SJCRH30 (cell line): ENCODE data around the gene LUZP2. TPM values are rescaled to one million over a fixed set of nuclear protein-coding genes. Genes with fewer than 3 reads are reported as not detected.

ENCODE experiments used
- DNase-seq, 2 experiments: peaks; one replicate each; pipeline ENCODE4 v3.0.0-alpha.2; 2015 to 2020
- H3K27ac ChIP-seq: fragments of 250-450 bp; sonication (Bioruptor Pico); 2 replicates; pipeline ENCODE4 v1.5.1; 2020; ENCODE audit warnings: mild to moderate bottlenecking, moderate library complexity
- H3K27me3 ChIP-seq: fragments of 250-450 bp; sonication (Bioruptor Pico); 2 replicates; pipeline ENCODE4 v1.5.1; 2020; ENCODE audit warnings: mild to moderate bottlenecking, moderate library complexity
- H3K36me3 ChIP-seq: fragments of 250-450 bp; sonication (Bioruptor Pico); 2 replicates; pipeline ENCODE4 v1.5.1; 2020; ENCODE audit warnings: mild to moderate bottlenecking, moderate library complexity
- H3K4me1 ChIP-seq: fragments of 250-450 bp; sonication (Bioruptor Pico); 2 replicates; pipeline ENCODE4 v1.5.1; 2020; ENCODE audit warnings: mild to moderate bottlenecking, moderate library complexity
- H3K4me3 ChIP-seq: fragments of 250-450 bp; sonication (Bioruptor Pico); 2 replicates; pipeline ENCODE4 v1.5.1; 2020; ENCODE audit warnings: mild to moderate bottlenecking, moderate library complexity
- H3K9me3 ChIP-seq: fragments of 250-450 bp; sonication (Bioruptor Pico); replicated peaks from 2 replicates; pipeline ENCODE4 v1.5.1; 2020; ENCODE audit warnings: mild to moderate bottlenecking, moderate library complexity
- total RNA-seq: library from RNA; depleted of rRNA; stranded (reverse); fragments of >200 nt; shearing (Covaris generic); gene quantifications from 2 replicates; pipeline ENCODE4 v1.2.3, GENCODE V29; 2014

The LUZP2 gene
- total RNA-seq, 1 experiment from 2014 or later, result 28.3 TPM

- Histone ChIP-seq H3K4me3 (no peak overlapping the region), H3K9me3 (no peaks in the 10 kb centered on the region), H3K27me3 (no peaks in the 10 kb centered on the region), H3K27ac (no peak overlapping the region), H3K36me3 (no peaks in the 10 kb centered on the region), H3K4me1 (no peaks in the 10 kb centered on the region)
- no peak for DNase-seq
Observed at GRCh38 chr11:24516638-24517037, 19.8 kb downstream of the LUZP2 start.

GRCh38 chr11:24521601-24522000, 24.7 kb downstream of the LUZP2 start:
- no peaks in the 10 kb centered on the region for H3K27me3 ChIP-seq
- H3K27ac ChIP-seq, result no peak overlapping the region
- no peak overlapping the region for H3K4me3 ChIP-seq
- H3K9me3 ChIP-seq, result no peaks in the 10 kb centered on the region
- H3K36me3 ChIP-seq, result no peaks in the 10 kb centered on the region
- no peaks in the 10 kb centered on the region for H3K4me1 ChIP-seq
- DNase-seq, result no peak

GRCh38 chr11:24524156-24524555, 27.3 kb downstream of the LUZP2 start:
- H3K4me1 ChIP-seq, result no peaks in the 10 kb centered on the region
- no peaks in the 10 kb centered on the region for H3K27me3 ChIP-seq
- no peak overlapping the region for H3K4me3 ChIP-seq
- no peaks in the 10 kb centered on the region for H3K36me3 ChIP-seq
- no peaks in the 10 kb centered on the region for H3K9me3 ChIP-seq
- DNase-seq, result no peak
- H3K27ac ChIP-seq, result no peak overlapping the region

- Histone ChIP-seq H3K27ac (no peak overlapping the region), H3K4me1 (no peaks in the 10 kb centered on the region), H3K9me3 (no peaks in the 10 kb centered on the region), H3K36me3 (no peaks in the 10 kb centered on the region), H3K4me3 (no peak overlapping the region), H3K27me3 (no peaks in the 10 kb centered on the region)
- DNase-seq, result no peak
Observed at GRCh38 chr11:24531528-24531927, 34.7 kb downstream of the LUZP2 start.

GRCh38 chr11:24543771-24544170, 46.9 kb downstream of the LUZP2 start:
- H3K4me1 ChIP-seq, result no peaks in the 10 kb centered on the region
- no peaks in the 10 kb centered on the region for H3K27me3 ChIP-seq
- no peaks in the 10 kb centered on the region for H3K9me3 ChIP-seq
- H3K36me3 ChIP-seq, result no peaks in the 10 kb centered on the region
- no peak overlapping the region for H3K27ac ChIP-seq
- DNase-seq, result no peak
- H3K4me3 ChIP-seq, result no peak overlapping the region

- Histone ChIP-seq H3K27me3 (no peaks in the 10 kb centered on the region), H3K4me3 (no peak overlapping the region), H3K9me3 (no peaks in the 10 kb centered on the region), H3K4me1 (no peaks in the 10 kb centered on the region), H3K36me3 (no peaks in the 10 kb centered on the region), H3K27ac (no peak overlapping the region)
- no peak for DNase-seq
Observed at GRCh38 chr11:24556693-24557092, 59.8 kb downstream of the LUZP2 start.

GRCh38 chr11:24559315-24559714, 62.5 kb downstream of the LUZP2 start:
- Histone ChIP-seq H3K36me3 (no peaks in the 10 kb centered on the region), H3K27me3 (no peaks in the 10 kb centered on the region), H3K4me3 (no peak overlapping the region), H3K4me1 (no peaks in the 10 kb centered on the region), H3K27ac (no peak overlapping the region), H3K9me3 (no peaks in the 10 kb centered on the region)
- no peak for DNase-seq

- Histone ChIP-seq H3K4me1 (no peaks in the 10 kb centered on the region), H3K27ac (no peak overlapping the region), H3K27me3 (no peaks in the 10 kb centered on the region), H3K36me3 (no peaks in the 10 kb centered on the region), H3K9me3 (no peaks in the 10 kb centered on the region), H3K4me3 (no peak overlapping the region)
- DNase-seq, result no peak
Observed at GRCh38 chr11:24560324-24560723, 63.5 kb downstream of the LUZP2 start.

- Histone ChIP-seq H3K36me3 (no peaks in the 10 kb centered on the region), H3K4me1 (0 out of 2 replicates have a peak, but pooled peaks cover 3% of the 10 kb centered on the region), H3K9me3 (no peaks in the 10 kb centered on the region)
Observed at GRCh38 chr11:24567380-24567779, 70.5 kb downstream of the LUZP2 start.

GRCh38 chr11:24572376-24572775, 75.5 kb downstream of the LUZP2 start:
- Histone ChIP-seq H3K4me3 (no peak overlapping the region), H3K27ac (no peak overlapping the region), H3K9me3 (no peaks in the 10 kb centered on the region), H3K36me3 (no peaks in the 10 kb centered on the region), H3K27me3 (no peaks in the 10 kb centered on the region), H3K4me1 (0 out of 2 replicates have a peak, but pooled peaks cover 3% of the 10 kb centered on the region)
- DNase-seq, result no peak

More at GRCh38 chr11:24567380-24567779, 70.5 kb downstream of the LUZP2 start:
- Histone ChIP-seq H3K27ac (no peak overlapping the region), H3K4me3 (no peak overlapping the region), H3K27me3 (no peaks in the 10 kb centered on the region)
- no peak for DNase-seq

- no peak for DNase-seq
- Histone ChIP-seq H3K4me1 (no peaks in the 10 kb centered on the region), H3K27me3 (no peaks in the 10 kb centered on the region), H3K9me3 (no peaks in the 10 kb centered on the region), H3K36me3 (no peaks in the 10 kb centered on the region), H3K27ac (no peak overlapping the region), H3K4me3 (no peak overlapping the region)
Observed at GRCh38 chr11:24574461-24574860, 77.6 kb downstream of the LUZP2 start.

- no peak overlapping the region for H3K27ac ChIP-seq
- no peaks in the 10 kb centered on the region for H3K36me3 ChIP-seq
- H3K4me3 ChIP-seq, result no peak overlapping the region
- H3K27me3 ChIP-seq, result no peaks in the 10 kb centered on the region
- no peaks in the 10 kb centered on the region for H3K9me3 ChIP-seq
- no peak for DNase-seq
- no peaks in the 10 kb centered on the region for H3K4me1 ChIP-seq
Observed at GRCh38 chr11:24575392-24575791, 78.5 kb downstream of the LUZP2 start.

- no peaks in the 10 kb centered on the region for H3K27me3 ChIP-seq
- no peak overlapping the region for H3K4me3 ChIP-seq
- H3K4me1 ChIP-seq, result no peaks in the 10 kb centered on the region
- no peaks in the 10 kb centered on the region for H3K36me3 ChIP-seq
- no peaks in the 10 kb centered on the region for H3K9me3 ChIP-seq
- H3K27ac ChIP-seq, result no peak overlapping the region
- no peak for DNase-seq
Observed at GRCh38 chr11:24585192-24585591, 88.3 kb downstream of the LUZP2 start.

GRCh38 chr11:24587635-24588034, 90.8 kb downstream of the LUZP2 start:
- DNase-seq, result no peak
- Histone ChIP-seq H3K4me3 (no peak overlapping the region), H3K4me1 (no peaks in the 10 kb centered on the region), H3K27me3 (no peaks in the 10 kb centered on the region), H3K9me3 (no peaks in the 10 kb centered on the region), H3K36me3 (no peaks in the 10 kb centered on the region), H3K27ac (no peak overlapping the region)

GRCh38 chr11:24588081-24588480, 91.2 kb downstream of the LUZP2 start:
- Histone ChIP-seq H3K36me3 (no peaks in the 10 kb centered on the region), H3K4me3 (no peak overlapping the region), H3K27ac (no peak overlapping the region), H3K4me1 (no peaks in the 10 kb centered on the region), H3K9me3 (no peaks in the 10 kb centered on the region), H3K27me3 (no peaks in the 10 kb centered on the region)
- no peak for DNase-seq

- H3K9me3 ChIP-seq, result no peaks in the 10 kb centered on the region
- no peak overlapping the region for H3K4me3 ChIP-seq
- H3K27me3 ChIP-seq, result no peaks in the 10 kb centered on the region
- H3K4me1 ChIP-seq, result no peaks in the 10 kb centered on the region
- DNase-seq, result no peak
- H3K27ac ChIP-seq, result no peak overlapping the region
- H3K36me3 ChIP-seq, result no peaks in the 10 kb centered on the region
Observed at GRCh38 chr11:24589064-24589463, 92.2 kb downstream of the LUZP2 start.

- Histone ChIP-seq H3K4me1 (no peaks in the 10 kb centered on the region), H3K4me3 (no peak overlapping the region), H3K36me3 (no peaks in the 10 kb centered on the region), H3K27me3 (no peaks in the 10 kb centered on the region), H3K27ac (no peak overlapping the region), H3K9me3 (no peaks in the 10 kb centered on the region)
- no peak for DNase-seq
Observed at GRCh38 chr11:24591283-24591682, 94.4 kb downstream of the LUZP2 start.
